Suprapubic skin (tissue), 4 donors: ENCODE data around the gene ZNF320. TPM values are rescaled to one million over a fixed set of nuclear protein-coding genes. Genes with fewer than 3 reads are reported as not detected.
"Not testable (repeated sequence)": the region's sequence is repeated elsewhere in the genome, so short reads cannot be mapped to it uniquely, and the experiment has no call there.

Experiments used
- DNase-seq, 2 donors: peaks; one replicate each; pipeline ENCODE4 v3.0.0-alpha.2; 2019; ENCODE audit warnings: low spot score in 2 of 2
- H3K27ac ChIP-seq: fragments of 200-600 bp; sonication (generic); one replicate; pipeline ENCODE4 v1.5.1; 2019
- H3K27me3 ChIP-seq: fragments of 200-600 bp; sonication (generic); one replicate; pipeline ENCODE4 v1.5.1; 2019
- H3K36me3 ChIP-seq: fragments of 200-600 bp; sonication (generic); one replicate; pipeline ENCODE4 v1.5.1; 2019
- H3K4me1 ChIP-seq: fragments of 200-600 bp; sonication (generic); one replicate; pipeline ENCODE4 v1.5.1; 2019
- H3K4me3 ChIP-seq: fragments of 200-600 bp; sonication (generic); one replicate; pipeline ENCODE4 v1.5.1; 2019; ENCODE audit warnings: mild to moderate bottlenecking
- H3K9me3 ChIP-seq: fragments of 200-600 bp; sonication (generic); one replicate; pipeline ENCODE4 v1.5.1; 2019
- CTCF ChIP-seq, 2 donors: fragments of 200-600 bp in 1 of 2; fragments of 450-650 bp in 1 of 2; sonication (generic) in 1 of 2; IDR thresholded peaks; one replicate each; pipeline ENCODE4 v1.5.1; 2016 to 2019; ENCODE audit warnings: antibody characterized with exemption in 2 of 2, mild to moderate bottlenecking in 1 of 2, moderate library complexity in 1 of 2
- EP300 ChIP-seq: sonication (generic); formaldehyde crosslinking; IDR thresholded peaks from one replicate; pipeline ENCODE4 v1.6.1; 2017; ENCODE audit warnings: antibody characterized with exemption
- POLR2A ChIP-seq, 2 donors: fragments of 450-650 bp; IDR thresholded peaks; one replicate each; pipeline ENCODE4 v1.6.1; 2017; ENCODE audit warnings: antibody characterized with exemption in 2 of 2, mild to moderate bottlenecking in 2 of 2, moderate library complexity in 2 of 2
- POLR2AphosphoS5 ChIP-seq, 3 donors: sonication (generic); formaldehyde crosslinking; IDR thresholded peaks; one replicate each; pipeline ENCODE4 v1.6.1; 2017; ENCODE audit warnings: antibody characterized with exemption in 3 of 3
- WGBS: methylation state at CpG from one replicate; pipeline ENCODE4 v1.1.5; 2018; 5-methylcytosine and 5-hydroxymethylcytosine counted together
- total RNA-seq, 4 donors: library from RNA; depleted of rRNA; stranded (reverse); fragments of >200 nt; gene quantifications; one replicate each; pipeline ENCODE4 v1.1.0, GENCODE V29; 2016

The ZNF320 gene
- total RNA-seq, 4 donors from 2014 or later = 5.3 to 29.3 (median 11.3) TPM

GRCh38 chr19:52938761-52939160, 41.3 kb upstream of the ZNF320 start:
- Histone ChIP-seq H3K9me3 (no peaks in the 10 kb centered on the region), H3K27me3 (no peaks in the 10 kb centered on the region), H3K4me3 (no peak overlapping the region), H3K27ac (no peak overlapping the region), H3K4me1 (peaks cover 25% of the 10 kb centered on the region), H3K36me3 (peaks cover 3% of the 10 kb centered on the region)
- no peak for DNase-seq
- 15% methylated on average over 5 of the region's 5 CpGs for WGBS
- TF ChIP-seq EP300 = no peak
- TF ChIP-seq CTCF (IDR thresholded peaks at IDR 0.05) = no peak
- TF ChIP-seq POLR2A (IDR thresholded peaks at IDR 0.05) = no peak
- TF ChIP-seq POLR2AphosphoS5 (IDR thresholded peaks at IDR 0.05) = no peak

DNA sequence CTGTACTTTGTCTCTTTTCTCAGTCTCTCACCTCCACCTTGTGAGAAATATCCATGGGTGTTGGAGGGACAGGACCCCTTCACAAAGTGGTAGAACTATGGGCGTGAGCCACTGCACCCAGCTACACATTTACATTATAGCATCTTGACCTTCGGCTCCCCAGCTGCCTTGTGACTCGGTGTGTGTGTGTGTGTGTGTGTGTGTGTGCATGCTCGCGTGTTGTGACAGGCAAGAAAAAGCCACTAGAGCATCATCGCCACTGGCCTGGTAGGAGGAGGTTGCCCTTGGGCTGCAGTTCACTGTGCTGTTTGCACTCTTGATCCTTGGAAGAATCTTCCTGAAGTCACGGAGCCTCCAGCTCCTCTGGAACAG, 39.5 kb upstream of the ZNF320 start:
- H3K4me3 ChIP-seq = no peak overlapping the region
- no peaks in the 10 kb centered on the region for H3K27me3 ChIP-seq
- H3K27ac ChIP-seq = no peak overlapping the region
- no peaks in the 10 kb centered on the region for H3K9me3 ChIP-seq
- DNase-seq = no peak
- 86% methylated on average over 2 of the region's 7 CpGs for WGBS
- peaks cover 3% of the 10 kb centered on the region for H3K36me3 ChIP-seq
- H3K4me1 ChIP-seq = peaks cover 17% of the 10 kb centered on the region
- no peak for TF ChIP-seq POLR2A (IDR thresholded peaks at IDR 0.05)
- no peak for TF ChIP-seq EP300
- no peak for TF ChIP-seq POLR2AphosphoS5 (IDR thresholded peaks at IDR 0.05)
- TF ChIP-seq CTCF (IDR thresholded peaks at IDR 0.05) = no peak

- WGBS = 73% methylated on average over 12 of the region's 12 CpGs
- Histone ChIP-seq H3K27ac (no peak overlapping the region), H3K4me3 (no peak overlapping the region), H3K9me3 (no peaks in the 10 kb centered on the region), H3K27me3 (no peaks in the 10 kb centered on the region), H3K36me3 (peaks cover 3% of the 10 kb centered on the region), H3K4me1 (peaks cover 13% of the 10 kb centered on the region)
- TF ChIP-seq EP300 (no peak), POLR2AphosphoS5 (IDR thresholded peaks at IDR 0.05) (no peak), CTCF (IDR thresholded peaks at IDR 0.05) (no peak), POLR2A (IDR thresholded peaks at IDR 0.05) (no peak)
- no peak for DNase-seq
Measured at GRCh38 chr19:52936151-52936953, 38.9 kb upstream of the ZNF320 start.

DNA sequence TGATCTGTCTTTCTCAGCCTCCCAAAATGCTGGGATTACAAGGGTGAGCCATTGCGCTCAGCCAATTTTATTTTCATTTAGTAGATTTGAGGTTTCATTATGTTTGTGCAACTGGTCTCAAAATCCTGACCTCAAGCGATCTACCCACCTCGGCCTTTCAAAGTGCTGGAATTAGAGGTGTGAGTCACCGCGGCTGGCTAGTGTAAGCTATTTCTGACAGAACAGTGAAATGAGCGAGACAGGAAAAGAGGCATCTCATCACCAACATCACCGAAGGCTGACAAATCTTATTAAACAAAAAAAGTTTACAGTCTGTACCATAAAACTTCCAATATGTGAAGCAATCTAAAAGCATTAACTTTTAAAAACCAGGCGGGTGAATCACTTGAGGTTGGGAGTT, 38.0 kb upstream of the ZNF320 start:
- WGBS = 89% methylated on average over 8 of the region's 8 CpGs
- Histone ChIP-seq H3K4me3 (no peak overlapping the region), H3K27me3 (no peaks in the 10 kb centered on the region), H3K27ac (no peak overlapping the region), H3K9me3 (no peaks in the 10 kb centered on the region), H3K4me1 (peaks cover 7% of the 10 kb centered on the region), H3K36me3 (peaks cover 3% of the 10 kb centered on the region)
- no peak for TF ChIP-seq EP300
- no peak for TF ChIP-seq POLR2A (IDR thresholded peaks at IDR 0.05)
- TF ChIP-seq CTCF (IDR thresholded peaks at IDR 0.05) = no peak
- no peak for TF ChIP-seq POLR2AphosphoS5 (IDR thresholded peaks at IDR 0.05)
- no peak for DNase-seq

- not testable (repeated sequence) for H3K9me3 ChIP-seq, H3K4me3 ChIP-seq, H3K27me3 ChIP-seq, DNase-seq
- peaks cover 13% of the 10 kb centered on the region for H3K36me3 ChIP-seq
- WGBS = 70% methylated on average over 9 of the region's 9 CpGs
- peak overlapping the region; percentile 95 for H3K27ac ChIP-seq
- peaks cover 20% of the 10 kb centered on the region for H3K4me1 ChIP-seq
Measured at GRCh38 chr19:52924641-52925040, 27.2 kb upstream of the ZNF320 start.
